Hematopoietic multipotent progenitor cell treated with erythropoietin and hydrocortisone succinate and interleukin-3 and kit ligand, for 15 days (in vitro differentiated cells): ENCODE measurements around the gene SMAD2.

Source experiments
- DNase-seq: peaks from one replicate; pipeline ENCODE4 v3.0.0-alpha.2; 2015; ENCODE audit warnings: low spot score

The SMAD2 gene

DNA sequence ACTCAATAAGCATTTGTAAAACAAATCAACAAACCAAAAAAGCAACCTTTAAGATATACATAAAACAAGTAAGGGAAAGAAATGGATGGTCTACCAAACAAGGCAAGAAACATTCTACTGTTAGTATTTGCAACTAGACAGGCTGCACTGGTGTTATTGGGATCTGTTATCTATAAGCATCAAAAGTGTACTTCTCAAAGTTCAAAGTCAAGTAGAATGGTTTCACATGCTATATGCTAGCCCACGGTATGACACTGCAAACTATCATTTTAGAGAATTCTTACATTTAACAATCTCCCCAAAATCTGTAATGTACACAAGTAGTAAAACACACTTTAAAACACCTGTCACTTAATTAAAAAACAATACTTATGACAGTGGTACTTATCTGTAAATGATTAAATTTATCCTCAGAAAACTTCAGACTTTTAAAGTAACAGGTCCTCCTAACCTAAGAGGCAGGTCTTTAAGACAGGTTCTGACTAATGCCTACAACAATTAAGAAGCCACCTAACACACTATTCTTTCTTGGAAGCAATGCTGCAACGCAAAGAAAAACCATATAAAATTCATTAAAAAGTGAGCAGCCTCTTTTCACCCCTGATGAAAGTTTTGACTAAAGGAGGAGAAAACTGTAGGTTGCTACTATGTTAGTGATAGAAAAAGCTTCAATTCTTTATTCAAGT lies 34.8 kb downstream of the SMAD2 start:
- DNase-seq = no peak

DNA sequence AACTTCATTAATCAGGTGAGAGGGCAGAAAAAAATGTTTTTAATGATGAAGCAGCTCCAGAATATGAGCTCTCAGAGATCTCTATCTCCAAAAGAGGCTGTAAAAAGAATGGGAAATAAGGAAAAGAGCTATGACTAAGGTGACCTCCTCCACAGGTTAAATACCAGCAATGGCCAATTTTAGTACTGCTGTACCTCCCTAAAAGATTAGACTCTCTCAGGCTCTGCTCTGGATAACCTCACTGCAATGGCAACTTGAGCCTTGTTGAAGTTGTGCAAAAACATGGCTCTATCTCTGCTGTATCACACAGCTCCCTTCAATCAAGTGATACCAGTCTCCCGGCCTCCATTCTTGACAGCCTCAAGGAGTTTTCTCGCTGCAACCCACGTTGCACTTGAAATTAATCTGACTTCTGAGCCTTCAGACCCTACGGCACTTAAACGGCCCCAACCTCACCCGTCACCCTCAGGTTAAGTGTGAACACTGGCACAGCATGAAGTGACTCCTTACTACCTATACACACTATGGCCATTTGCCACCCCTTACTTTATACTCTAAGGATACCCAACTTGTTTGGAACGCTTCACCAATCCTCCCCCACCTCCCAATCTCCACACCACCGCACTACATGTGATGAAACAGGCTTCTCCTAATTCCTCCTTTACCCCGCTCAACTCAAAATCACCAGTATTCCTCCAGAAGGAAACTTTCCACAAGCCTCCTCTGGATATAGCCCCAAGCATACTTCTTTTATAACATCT lies 36.3 kb downstream of the SMAD2 start:
- no peak for DNase-seq

DNA sequence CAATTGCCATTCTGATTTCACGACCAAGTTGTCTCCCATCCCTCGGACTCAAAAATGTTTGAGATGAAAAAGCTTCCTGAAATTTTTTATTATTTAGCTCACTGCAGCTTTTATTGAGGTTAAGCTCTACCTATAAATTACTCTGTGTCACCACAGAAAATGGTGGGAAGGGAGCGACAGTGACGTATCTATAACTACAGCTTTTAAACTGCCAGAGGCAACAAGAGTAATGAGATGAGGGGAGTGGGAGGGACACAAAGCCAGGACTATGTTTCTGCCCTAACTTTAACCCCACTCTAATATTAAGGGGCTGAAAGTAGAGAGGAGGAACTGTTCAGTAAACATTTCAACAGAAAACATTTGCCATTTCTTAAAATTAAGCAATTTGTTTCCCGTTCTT lies 37.4 kb downstream of the SMAD2 start:
- no peak for DNase-seq

DNA sequence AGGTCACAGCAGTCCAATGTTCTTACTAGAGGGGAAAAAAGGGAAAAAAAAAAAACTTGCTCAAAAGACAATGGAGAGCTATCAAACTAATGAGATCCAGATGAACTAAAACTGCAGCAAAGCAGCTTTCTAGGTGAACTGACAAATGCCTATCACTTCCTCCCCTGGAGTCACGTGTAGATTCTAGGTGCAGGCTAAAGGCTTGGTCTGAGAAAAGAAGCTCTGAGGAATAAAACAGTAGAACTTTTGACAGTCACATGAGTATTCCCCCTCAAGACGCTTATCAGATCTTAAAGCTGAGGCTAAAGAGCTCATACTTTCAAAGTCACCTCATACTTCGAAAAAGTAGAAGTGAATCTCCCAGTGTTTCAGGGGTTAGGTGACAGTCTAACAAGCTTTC lies 42.3 kb downstream of the SMAD2 start:
- DNase-seq = no peak

DNA sequence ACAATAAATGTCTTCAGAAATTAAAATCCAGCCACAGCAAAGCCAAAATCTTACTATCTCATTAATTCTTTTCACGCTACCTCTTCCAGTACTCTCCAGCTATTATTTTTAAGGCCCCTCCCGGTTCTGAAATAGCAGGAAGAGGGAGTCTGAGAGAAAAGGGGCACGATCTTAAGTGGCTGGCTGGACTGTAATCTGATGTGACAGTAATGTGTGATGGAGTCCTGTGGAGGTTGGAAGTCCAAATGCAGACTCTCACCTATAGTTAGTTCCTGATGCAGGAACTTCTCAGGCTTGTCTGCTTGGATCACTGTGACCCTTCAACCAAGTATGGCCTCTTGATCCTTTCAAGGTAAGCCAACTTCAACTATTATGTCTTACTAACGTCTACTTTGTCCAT lies 43.2 kb downstream of the SMAD2 start:
- DNase-seq = no peak

DNA sequence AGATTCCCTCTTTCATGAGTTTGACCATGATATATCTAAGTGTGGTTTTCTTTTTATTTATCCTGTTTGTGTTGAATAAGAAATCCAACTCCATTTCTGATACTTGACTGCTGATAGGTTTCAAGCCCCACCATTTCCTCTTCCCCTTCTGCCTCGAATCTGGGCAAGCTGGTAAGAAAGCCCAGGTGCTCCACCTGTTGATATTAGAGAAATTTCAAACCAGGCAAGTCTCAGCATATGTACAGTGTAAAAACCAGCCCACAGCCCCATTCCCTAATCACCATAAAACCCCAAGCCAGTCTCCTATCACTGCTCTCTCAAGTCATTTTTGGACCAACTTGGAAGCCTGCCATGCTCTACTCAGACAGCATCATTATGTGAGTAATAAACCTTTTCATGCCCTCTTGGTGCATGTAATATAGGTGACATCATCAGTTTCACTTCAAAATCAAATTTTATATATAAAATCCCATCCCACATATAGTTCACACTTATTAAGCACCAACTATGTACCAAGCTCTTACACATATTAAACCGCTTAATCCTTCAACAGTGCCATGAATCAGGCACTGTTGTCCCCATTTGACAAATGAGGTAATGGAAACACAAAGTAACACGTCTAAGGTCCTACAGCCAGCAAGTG lies 46.6 kb downstream of the SMAD2 start:
- no peak for DNase-seq

DNA sequence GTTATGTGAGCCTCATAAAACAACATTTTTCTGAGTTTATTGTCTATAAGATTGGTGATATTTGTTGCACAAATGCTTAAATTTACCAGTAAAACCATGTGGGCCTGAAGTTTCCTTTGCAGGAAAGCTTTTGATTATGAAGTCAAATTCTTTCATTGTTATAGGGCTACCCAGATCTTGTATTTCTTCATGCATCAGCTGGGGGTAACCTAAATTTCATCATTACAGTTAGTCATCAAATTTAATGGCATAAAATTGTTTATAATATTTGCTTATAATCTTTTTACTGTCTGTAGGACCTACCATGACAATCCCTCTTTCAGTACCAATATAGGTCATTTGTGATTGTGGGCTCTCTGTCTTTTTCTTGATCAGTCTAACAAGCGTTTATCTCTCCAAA lies 47.8 kb downstream of the SMAD2 start:
- no peak for DNase-seq

DNA sequence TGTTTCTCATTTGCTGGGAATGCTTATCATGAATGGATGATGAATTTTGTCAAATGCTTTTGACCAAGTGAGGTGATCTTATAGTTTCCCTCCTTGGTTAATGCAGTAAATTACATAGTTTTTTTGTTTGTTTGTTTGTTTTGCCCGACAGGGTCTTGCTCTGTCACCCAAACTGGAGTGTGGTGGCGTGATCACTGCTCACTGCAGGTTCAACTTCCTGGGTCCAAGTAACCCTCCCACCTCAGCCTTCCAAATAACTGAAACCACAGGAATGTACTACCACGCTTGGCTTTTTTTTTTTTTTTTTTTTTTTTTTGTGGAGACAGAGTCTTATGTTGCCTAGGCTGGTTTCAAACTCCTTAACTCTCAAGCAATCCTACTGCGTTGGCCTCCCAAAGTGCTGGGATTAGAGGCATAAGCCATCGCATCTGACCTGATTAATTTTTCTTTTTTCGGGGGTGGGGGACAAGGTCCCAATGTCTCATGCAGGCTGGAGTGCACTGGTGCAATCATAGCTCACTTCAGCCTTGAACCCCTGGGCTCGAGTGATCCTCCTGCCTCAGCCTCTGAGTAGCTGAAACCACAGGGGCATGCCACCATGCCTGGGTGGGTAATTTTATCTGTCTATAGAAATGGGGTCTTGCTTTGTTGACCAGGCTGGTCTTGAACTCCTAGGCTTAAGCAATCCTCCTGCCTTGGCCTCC lies 48.6 kb downstream of the SMAD2 start:
- DNase-seq = no peak

DNA sequence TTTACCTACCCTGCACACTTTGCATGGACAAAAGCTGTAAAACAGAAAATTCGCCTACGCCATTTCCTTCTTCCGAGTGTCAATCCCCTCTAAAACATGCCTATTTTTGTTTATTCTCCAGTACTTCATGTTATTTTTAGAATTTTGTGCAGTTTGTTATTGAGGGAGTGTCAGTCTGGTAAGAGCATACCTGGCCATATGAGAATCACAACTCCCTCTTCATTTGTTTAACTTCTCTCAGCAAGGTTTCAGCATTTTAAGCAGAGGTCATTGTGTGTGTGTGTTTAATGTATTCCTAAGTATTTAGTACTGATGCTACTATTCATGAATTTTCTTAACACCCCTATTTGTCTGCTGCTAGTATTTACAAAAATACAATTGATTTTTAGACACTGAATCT lies 49.4 kb downstream of the SMAD2 start:
- DNase-seq = no peak

DNA sequence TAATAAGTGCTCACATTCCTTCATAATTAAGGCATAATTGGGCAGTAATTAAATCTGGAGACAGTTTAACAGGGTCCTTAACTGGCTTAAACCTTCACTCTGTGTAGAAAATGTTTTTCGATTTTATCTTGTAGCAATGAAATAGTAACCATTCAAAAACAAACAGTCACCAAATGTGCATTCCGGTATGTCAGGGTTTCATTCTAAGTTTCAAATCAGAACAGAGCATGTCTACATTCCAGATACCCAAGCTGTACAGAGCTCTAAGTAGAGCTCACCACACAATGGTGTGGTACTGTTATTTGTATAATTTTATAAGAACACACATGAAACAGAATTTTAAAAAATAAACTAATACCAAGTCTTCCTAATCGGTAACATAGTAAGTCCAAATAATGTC lies 52.6 kb downstream of the SMAD2 start:
- DNase-seq = no peak

DNA sequence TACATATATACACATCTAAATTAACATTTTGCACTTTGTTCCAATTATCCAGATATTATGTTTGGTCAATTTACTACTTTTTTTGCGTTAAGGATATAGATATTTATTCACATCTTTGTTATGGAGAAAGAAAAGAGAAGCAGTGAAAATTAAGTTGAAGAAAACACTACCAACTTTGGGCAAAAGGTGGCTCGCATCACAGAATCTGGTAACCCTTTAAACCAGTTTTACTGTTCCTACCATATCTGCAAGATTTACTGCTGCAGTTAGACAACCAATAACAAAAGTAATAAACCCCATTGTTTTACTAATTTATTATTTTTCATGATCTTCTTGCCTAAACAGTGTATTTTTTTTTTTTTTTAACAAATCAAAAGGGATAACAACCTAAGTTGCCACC lies 53.6 kb downstream of the SMAD2 start:
- no peak for DNase-seq

DNA sequence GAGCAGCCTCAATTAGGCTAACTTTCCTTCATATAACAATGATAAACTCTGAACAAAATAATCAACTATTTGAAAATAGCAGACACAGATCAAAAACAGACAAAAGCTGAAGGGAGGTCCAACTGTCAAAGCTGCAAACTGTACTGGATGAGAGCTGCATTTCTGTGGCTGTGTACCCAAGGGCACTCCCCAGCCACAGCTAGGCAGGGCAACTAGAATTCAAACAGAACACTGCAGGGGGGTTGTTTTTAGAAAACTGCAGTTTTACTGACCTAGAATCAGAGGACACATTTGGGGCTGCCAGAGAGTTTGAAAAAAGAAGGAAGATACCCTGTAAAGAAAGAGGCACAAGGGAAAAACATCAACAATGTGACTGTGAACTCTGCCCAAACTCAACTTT lies 56.8 kb downstream of the SMAD2 start:
- DNase-seq = no peak

DNA sequence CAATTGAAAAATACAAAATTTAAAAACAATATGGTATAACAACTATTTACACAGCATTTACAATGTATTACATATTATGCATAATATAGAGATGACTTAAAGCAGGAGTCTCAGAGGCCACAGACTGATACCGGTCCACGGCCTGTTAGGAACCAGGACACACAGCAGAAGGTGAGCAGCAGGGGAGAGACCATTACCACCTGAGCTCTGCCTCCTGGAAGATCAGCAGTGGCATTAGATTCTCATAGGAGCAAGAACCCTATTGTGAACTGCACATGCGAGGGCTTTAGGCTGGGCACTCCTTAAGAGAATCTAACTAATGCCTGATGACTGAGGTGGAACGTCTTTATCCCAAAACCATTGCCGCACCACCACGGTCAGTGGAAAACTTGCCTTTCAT lies 58.0 kb downstream of the SMAD2 start:
- no peak for DNase-seq

DNA sequence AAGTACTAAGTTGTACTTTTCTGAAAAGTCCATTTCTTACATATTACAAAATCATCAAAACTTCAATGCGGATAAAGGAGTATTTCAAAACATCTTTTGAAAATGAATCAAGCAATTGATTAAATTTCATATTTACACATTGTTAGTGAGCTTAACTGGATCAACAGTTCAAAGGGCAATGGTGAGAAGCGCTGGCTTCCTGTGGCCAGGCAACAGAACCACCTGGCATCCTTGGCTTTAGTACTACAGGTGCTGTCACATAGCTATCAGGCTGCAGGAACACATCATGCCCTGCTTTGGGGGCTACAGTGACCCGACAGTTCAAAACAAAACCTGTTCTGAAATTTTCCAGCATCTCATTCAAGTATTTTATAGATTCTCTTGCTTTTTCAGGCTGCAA lies 59.2 kb downstream of the SMAD2 start:
- no peak for DNase-seq

DNA sequence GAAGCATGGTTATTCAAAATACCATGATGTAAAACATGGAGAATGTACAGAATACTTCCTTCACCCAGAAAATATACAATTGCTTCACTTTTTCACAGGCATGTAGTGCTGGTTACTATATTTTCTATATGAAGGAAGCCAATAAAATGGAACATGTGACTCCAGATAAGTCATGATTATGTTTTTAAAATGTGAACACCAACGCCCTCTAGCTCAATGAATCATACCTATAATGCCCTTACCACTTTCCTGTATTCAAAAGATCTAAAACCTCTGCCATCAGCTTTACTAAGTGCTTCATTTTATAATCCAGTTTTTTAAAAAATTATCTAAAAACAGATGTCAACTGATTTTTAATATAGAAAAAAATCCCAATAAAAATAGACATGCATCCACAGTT lies 59.9 kb downstream of the SMAD2 start:
- DNase-seq = no peak

DNA sequence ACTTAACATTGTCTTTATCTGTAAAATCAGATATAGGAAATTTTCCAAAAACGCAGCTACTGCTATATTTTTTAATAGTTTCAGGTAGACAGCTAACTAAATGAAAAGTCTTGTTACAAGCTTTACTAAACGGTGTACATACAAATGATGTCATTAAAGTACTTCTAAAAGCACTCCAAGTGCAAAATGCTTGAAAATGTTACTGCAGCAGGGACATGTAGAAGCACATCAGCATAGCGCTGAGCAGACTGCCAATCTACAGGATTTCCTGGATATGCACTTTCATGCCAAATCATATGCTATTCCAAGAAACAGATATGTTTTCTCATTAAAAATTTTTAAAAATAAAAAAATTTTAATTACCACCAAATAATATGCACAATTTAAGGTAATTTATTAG lies 61.7 kb downstream of the SMAD2 start:
- no peak for DNase-seq

DNA sequence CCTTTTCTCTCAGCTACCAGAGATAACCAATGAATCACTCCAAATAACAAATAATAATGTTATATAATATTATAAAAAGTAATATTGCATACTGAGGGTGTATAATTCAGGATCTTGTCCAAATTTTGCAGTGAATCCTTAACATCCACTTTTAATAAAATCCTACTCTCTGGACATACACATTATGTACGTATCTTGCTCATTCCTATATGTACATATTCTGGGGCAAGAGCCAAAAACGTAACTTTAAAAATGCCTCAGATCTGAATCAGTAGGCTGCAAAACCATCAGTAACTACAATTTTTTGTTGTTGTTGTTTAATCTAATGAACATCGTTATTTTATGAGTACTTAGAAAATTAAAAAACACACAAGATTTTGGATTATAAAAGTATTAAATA lies 65.3 kb downstream of the SMAD2 start:
- no peak for DNase-seq

DNA sequence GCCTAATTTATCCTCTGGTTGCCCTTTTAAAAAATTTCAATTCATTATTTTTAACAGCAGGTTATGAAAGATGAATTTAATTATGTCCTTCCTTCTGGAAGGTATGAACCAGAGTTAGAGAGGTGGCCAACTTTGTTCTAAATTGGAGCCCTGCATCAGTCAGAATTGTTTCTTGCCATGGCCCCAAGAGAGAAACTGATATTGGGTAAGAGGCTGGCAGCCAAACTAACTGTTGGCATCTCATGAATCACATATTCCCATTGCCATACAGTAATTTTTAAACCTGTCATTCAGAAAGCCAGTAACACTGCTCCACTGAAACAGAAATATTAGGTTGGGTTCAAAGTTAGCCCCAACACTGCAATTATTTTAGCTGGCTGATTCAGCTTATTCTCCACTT lies 67.4 kb downstream of the SMAD2 start:
- no peak for DNase-seq

DNA sequence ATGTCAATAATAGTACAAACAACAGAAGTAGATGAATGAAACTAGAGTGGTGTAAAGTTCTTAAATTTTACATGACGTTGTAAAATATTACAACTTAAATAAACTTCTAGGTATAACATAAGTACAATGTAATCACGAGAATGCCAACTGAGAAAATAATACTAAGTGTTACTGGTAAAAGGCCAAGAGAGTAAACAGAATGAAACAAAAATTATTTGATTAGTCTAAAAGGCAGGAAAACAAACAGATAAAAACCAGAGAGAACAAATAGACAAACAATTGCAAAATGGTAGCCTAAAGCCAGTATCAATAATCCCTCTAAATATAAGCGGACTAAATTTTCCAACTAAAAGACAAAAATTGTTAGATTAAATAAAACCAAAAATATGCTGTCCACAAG lies 71.9 kb downstream of the SMAD2 start:
- DNase-seq = no peak

DNA sequence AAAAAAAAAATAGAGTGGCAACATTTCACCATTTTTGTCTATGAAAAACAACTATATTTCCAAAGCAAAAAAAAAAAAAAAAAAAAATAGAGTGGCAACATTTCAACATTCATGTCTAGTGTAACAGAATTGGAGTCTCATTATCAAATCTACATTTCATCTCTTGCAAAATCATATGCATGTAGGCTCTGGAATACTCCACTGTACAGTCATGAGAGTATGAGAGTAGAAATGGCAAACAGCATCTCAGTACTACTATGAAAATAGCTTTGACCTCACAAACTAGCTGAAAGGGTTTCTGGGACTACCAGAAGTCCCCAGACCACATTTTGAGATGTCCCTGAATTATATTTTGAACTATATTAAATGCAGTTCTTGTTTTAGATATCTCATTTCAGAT lies 82.8 kb downstream of the SMAD2 start:
- DNase-seq = no peak

DNA sequence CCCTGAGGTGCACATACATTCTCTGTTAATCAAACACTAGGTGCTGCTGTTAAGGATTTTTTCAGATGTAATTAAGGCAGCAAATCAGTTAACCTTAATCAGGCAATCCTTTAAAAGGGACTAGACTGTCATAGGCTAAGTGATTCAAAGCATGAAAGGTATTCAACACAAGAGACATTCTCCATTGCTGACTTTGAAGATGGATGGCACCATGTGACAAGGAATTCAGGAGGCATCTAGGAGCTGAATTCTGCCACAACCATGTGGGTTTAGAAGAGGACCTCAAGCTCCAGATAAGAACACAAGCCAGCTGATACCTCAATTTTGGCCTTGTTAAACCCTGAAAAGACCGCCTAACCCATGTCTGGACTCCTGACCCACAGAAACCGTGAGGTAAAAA lies 84.0 kb downstream of the SMAD2 start:
- DNase-seq = no peak

DNA sequence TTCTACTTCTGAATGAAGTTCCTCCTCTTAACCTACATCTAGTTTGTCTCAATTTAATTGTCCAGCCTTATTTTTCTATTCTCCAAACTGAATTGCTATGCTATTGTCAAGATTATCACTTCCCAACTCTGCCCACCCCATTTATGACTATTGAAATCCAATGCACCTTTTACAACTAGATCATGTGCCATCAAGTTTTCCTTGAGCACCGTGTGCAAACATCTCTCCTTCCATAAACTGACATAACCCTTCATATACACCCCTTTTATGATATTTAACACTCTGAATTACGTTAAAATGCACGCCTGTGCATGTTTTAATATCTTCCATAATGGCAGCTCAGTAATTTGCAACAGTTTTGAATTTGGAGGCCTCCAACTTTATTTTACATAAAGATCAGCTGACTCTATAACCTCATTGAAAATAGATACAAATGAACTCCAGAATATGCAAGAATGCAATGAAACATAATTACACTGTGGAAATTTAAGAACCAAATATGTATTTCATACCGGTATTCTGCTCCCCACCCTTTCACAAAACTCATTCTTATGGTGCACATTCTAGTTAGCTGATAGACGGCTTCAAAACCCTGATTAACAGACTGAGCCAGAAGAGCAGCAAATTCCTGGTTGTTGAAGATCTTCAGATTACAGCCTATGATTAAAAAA lies 85.5 kb downstream of the SMAD2 start:
- DNase-seq = no peak
